RKO (cell line): ENCODE measurements around the gene UCP2.

Source experiments
- DNase-seq: peaks from one replicate; pipeline ENCODE4 v3.0.0-alpha.2; 2016; ENCODE audit warnings: low spot score

UCP2 gene

DNA sequence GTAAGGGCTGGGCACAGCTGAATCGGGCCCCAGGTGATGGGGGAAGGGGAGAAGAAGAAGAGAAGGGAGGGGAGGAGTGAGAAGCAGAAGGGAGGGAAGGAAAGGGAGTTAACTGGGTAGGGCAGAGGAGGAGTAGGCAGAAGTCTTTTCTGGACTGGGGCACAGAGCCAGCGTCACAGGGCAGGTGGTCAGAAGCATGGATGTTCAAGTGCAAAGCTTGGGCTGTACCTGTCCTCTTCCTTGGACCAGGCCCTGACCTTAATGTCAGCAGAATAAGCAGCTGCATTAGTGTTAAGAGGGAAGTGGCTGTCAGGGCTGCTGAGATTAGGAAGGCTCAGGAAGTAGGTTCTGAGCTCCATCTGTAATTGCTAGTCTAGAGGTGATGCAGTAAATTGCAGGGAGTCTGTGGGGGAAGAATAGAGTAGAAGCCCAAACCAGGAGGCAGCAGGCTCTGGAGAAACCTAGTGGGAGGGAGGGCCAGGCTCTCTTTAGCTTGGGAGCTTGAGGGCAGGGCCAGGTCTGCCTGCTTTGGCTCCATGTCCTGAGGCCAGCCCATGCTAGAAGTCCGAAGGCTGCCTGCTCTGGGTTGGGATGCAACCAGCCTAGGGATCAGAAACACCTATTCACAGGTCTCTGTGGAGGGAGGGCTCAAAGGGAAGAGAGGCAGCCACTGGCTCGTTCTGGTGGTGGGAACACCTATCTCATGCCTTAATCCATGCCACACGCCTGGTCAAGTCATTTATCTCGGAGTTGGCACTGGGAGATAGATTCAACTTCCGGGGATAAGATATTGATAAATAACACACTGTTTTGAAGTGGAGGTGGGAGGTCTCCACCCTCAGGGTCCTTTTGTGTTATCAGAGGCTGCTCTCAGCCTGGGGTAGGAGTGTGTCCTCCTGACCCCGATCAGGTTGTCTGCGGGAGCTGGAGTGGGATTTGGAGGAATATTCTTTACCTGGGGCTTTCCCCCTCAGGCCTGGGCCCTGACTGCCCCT lies 28.0 kb upstream of the UCP2 start:
- no peak for DNase-seq

DNA sequence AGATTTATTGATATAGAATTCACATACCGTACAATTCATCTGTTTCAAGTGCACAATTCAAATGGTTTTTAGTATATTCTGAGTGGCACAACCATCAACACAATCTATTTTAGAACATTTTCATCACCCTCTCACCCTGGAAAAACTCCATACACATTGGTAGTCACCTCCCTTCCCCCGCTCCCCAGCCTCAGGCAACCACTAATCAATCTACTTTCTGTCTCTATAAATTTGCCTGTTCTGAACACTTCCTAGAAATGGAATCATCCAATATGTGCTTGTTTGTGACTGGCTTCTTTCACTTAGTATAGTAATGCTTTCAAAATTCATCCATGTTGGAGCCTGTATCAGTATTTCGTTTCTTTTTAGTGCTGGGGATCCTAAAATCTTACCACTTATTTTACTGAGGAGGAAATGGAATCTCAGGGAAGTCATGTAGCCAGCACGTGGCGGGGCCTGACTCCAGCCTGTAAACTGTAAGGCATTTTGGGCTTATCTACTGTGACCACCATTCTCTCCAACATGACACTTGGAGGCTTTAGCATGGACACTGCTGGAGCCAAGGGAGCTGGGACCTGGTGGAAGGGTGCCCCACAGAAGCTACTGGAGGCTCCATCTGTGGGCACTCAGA lies 27.1 kb upstream of the UCP2 start:
- no peak for DNase-seq

DNA sequence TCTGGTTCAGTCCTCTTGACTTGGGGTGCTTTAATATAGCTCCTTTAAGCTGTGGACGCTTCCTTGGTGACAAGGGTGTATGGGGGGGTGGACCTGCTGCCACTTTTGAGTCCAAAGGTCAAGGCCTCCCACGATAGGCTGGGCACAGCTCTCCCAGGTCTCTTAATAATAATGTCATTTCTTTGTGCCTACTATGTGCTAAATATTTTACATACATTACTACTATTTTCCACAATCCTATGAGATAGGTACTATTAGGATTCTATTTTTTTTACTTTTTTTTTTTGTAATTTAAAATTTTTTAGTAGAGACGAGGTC lies 26.5 kb upstream of the UCP2 start:
- no peak for DNase-seq

DNA sequence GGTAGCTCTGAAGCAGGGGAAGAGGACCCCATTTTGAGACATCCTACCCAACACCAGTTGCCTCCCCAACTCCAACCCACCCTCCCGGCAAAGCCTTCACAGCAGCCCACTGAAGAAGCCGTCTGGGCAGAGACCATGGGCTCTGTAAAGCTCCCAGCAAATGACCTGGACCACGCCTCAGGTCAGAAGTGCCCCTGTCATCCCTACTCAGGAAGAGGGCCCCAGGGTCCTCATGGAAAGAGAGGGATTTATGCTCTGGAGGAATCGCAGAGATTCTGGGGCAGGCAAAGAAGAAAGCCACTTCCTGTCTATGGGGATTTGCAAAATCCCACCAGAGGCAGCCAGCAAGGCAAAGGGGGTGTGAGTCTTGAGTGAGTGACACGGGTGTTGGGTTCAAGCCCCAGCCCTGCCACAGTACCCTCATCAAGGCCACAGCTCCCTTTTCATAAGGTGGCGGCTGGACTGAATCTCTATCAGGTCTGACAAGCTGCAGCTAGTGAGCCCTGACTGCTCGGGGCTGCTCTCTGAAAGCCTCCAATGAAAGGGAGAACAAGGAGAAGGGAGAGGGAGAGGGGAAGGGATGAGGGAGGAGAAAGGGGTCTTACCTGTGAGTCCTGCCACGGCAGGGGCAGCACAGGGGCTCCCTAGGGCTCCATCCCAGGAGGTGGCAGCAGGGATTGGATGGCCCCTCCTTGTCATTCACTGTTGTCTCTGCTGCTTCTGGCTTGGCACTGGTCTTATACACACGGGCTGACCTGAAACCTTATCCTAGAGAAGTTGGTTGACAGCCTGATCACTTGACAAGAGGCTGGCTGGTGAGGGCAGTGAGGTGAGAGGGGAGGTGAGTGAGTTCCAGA lies 26.0 kb upstream of the UCP2 start, which contains the start of gene UCP3:
Gene UCP3 (minus strand): TSS at position 713 of the 857 bp plus-strand sequence. CDS start 2,043 bp downstream, outside the sequence.
- DNase-seq, result no peak

DNA sequence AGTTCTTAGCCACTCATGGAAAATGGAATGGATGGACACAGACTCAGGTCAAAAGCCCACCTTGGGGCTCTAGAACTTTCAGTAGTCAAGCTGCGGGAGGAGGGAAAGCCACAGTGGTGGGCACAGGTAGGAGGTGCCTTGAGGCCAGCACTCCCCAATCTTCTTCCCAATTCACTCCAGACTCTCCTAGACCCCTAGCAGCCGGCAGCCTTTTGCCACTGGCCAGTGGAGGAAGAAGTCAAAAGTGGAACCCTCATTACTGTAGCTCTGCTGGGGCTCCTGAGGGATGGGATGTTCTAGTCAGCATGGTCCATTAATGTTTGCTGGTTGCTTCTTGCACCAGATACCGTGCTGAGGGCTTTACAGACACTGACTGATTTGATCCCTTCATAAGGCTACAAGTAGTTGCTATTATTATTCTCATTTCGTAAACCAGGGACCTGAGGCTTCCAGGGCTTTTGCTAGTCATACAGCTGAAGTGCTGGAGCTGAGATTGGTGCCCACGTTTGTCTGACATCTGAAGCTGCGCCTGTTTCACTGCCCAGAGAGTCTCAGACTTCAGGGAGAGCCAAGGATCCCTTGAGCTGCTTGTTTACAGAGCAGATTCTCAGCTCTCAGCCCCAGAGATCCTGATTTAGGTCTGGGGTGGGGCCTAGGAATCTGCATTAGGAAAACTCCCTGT lies 25.2 kb upstream of the UCP2 start:
- no peak for DNase-seq

DNA sequence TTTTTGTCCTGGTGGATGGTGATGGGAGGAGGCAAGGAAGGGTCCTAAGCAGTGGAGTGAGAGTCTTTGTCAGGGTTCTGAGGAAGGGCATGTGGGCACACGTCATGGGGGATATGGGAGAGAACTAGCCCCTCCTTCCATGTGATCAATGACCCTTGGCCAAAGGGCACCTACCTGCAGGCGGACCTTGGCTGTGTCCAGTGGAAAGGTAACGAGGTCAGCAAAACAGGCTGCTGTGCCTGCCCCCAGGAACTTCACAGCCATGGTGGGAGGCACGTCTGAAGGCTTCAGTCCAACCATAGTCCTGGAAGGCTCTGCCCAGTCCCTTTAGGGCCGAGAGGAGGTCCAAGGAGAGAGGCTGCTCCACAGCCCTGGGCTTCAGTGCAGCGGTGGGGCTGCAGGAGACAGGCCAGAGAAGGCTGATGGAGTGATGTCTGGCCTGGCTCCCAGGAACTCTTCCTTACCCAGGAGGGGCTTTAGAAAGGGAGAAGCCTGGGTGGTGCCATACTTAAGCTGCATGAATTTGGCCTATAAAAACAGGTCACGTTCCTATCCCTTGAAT lies 24.2 kb upstream of the UCP2 start:
- no peak for DNase-seq

DNA sequence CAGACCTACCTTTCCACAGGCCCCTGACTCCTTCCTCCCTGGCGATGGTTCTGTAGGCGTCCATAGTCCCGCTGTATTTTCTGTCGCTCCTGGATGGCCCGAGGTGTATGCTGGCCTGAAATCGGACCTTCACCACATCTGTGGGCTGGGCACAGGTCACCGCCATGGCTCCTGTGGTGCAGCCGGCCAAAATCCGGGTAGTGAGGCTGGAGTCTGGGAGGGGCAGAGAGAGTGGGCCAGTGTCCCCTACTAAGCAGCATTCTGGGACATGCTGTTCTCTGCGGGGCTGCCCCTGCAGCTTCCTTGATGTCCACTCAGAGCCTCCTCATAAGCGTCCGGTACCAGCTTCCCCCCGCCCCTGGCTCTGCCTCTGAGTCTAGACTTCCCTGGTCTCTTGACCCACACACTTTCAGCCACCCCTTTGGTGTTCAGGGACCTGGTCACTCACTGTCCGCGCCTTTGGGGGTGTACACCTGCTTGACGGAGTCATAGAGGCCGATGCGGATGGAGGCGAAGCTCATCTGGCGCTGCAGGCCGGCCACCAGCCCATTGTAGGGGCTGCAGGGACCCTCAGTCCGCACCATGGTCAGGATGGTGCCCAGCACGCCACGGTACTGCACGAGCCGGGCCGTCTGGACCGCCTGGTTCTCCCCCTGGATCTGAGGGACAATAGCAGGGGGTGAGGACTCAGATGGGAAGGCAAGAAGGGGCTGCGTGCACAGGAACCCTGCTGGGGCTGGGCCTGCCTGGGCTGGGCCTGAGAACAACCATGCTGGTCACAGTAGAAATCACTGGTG lies 23.3 kb upstream of the UCP2 start:
- no peak for DNase-seq

DNA sequence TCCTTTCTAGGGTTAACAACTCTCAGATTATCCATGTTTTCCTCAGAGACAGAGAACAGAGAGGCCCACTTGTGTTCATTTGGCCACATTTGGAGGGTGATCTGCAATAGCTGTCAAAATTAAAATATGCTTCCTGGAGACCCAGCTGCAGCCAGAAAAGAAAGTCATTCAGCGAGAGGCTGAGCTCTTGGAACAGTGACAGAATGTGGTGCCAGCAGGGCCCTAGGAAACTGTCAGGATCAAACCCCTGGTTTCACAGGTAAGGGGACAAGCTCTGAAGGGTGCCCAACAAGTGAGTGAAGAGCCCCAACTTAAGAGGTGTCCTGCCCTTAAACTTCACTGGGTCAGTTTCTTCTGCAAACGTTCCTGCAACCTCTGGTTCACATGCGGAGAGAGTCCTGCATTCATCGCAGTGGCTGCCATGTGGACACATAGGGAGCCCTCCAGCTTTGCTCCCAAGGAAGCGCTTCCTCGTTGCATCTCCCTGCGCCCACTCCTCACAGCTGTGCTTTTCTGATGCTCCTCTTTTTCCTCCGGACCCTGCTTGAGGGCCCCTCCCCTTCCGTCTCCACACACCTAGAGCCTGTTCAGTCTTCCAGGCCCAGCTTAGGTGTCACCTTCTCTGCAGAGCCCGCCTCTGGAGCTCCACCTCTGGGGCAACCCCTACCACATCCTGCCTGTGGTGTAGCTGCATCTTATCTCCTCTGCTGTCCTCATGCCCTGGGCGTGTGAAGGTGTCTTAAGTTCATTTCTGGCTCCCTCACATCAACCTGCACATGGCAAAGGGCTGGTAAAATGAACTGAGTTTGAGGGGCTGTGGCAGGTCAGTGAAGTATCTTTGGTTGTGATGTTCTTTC lies 22.3 kb upstream of the UCP2 start:
- DNase-seq, result no peak

DNA sequence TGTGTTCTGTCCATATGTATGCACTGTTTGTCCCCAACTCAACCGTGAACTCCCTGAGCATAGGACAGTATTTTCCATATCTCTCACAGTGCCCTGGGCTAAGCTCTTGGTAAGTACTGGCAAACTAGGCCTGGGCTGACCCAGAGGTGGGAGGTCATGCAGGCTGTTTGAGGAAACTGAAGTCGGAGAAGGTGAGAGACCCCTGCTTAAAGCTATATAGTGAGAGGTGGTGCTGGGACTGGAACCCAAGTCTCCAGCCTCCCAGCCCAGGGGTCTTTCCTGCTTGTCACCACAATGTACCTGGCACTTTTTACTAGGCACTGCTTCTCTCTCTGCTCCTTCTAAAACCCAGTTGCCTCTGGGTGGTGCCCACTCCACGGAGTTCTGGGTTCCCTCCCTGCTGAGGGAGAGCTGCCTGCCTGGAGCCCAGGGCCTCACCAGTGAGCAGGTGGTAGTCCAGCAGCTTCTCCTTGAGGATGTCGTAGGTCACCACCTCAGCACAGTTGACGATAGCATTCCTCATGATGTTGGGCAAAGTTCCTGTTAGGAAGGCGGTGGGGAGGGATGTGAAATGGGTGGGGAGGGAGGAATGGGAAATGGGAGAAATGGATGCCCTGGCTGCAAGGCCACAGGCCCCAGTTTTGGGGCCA lies 21.5 kb upstream of the UCP2 start:
- DNase-seq, result no peak

DNA sequence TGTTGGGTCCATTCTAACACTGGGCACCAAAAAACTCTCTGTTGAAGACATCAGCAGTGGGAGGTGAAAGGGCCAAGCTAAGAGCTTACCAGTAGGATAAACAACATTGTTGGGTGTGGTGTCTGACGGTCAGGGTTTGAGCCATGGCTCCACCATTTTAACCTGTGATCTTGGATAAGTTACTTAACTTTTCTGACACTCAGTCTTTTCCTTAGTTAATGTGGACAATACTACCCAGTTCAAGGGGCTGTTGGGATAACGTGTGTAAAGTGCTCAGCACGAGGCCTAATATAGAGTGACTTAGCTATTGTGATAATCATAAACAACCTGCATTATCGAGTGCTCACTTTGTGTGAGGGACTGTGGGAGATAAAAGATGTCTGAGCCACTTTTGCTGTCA lies 20.2 kb upstream of the UCP2 start:
- no peak for DNase-seq

DNA sequence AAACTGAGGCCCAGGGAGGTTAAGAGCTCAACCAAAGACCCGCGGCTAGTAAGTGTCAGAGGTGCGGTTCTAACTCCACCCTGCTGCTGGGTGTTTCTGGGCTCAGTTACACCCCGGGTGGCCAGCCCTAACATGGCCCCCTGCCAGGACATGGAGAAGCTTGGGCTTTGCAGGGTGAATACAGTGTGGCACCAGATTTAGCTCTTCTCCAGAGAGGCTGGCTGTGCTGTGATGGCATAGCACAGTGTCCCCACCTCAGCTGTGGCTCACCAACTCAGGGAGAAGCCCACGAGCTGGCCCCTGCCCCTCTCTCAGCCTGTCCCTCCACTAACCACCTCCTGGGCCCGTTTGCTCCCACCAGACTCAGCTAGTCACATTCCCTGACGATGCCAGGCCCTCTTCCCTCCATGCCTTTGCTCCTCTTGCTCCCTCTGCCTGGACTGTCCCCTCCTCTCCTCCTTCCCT lies 19.2 kb upstream of the UCP2 start:
- no peak for DNase-seq

DNA sequence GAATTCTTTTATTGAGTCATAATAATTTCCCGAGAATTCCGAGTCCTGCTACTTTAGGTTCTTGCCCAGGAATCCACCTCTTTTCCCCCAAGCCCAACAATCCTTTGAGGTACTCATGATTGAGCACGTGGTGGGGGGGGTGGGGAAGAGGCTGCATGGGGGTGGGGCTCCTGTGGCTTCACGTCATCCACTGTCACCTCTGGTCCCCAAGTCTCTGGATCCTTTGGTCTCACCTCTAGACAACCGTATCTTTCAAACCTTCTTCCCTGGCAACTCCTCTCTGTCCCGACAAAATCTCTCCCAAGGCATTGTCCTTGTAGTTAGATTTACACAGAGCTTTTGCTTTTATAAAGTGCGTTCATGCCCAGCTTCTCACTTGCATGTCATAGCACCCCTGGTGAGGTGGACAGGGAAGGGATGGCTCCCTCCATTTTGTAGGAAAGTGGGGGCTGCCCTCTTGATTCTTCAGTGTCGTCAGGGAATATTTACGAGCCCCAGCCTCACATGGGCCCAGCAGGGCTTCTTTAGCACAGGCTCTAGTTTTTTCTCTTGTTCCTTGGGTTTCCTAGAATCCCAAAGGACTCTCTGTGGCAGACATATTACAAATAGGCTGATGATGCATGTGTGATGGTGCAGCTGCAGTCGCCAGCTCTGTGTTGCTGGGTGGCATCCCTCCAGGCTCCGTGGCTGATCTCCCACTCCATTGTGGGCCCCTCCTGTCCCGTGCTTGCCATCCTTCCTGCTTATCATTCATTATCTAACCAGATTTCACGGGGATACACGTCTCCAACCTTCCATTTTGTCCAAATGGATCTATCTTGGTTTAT lies 17.9 kb upstream of the UCP2 start:
- DNase-seq, result no peak

DNA sequence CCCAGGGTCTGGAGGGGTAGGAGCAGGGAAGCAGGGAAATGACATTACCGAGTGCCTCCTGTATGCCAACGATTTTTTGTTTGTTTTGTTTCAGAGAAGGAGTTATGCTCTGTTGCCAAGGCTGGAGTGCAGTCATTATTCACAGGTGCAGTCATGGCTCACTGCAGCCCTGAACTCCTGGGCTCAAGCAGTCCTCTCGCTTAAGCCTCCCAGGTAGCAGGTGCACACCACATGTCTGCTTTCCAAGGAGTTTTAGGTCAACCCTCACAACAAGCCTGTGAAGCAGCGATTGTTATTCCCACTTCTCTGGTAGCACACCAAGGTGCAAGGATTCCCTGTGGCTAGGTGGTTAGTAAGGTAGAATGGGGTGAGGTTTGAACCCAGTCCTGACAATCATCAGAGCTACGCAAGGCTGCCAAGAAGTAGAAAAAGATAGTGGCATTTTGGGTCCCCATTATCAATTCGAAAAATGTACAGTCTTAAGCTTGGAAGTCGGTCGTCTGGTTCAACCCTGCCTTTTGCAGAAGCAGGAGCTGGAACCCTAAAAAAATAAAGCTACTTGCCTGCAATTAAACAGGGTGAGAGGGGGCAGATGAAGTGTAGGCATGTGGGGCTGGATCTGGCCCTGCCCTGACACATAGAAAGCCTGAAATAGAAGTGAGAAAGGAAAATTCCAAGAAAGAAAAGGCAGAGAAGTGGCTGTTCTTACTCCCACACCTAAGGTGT lies 17.1 kb upstream of the UCP2 start:
- DNase-seq, result no peak

DNA sequence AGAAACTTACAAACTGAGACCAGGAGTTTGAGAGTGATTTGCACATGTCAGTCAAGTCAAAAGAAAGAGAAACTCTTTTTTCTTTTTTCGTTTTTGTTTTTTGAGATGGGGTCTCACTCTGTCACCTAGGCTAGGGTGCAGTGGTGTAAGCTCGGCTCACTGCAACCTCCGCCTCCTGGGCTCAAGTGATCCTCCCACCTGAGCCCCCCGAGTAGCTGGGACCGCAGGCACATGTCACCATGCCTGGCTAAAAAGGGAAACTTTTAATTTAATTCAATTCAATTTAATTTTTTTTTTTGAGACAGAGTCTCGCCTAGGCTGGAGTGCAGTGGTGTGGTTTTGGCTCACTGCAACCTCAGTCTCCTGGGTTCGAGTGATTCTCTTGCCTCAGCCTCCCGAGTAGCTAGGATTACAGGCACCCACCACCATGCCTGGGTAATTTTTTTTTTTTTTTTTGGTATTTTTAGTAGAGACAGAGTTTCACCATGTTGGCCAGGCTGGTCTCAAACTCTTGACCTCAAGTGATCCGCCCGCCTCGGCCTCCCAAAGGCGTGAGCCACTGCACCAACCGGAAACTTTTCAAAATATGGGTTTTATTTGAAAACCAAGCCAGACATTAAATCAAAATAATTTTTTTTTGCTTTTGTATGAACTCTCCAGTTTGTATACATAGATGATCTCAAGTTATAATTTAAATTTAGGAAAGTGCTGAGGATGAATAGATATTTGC lies 16.4 kb upstream of the UCP2 start:
- DNase-seq, result no peak

DNA sequence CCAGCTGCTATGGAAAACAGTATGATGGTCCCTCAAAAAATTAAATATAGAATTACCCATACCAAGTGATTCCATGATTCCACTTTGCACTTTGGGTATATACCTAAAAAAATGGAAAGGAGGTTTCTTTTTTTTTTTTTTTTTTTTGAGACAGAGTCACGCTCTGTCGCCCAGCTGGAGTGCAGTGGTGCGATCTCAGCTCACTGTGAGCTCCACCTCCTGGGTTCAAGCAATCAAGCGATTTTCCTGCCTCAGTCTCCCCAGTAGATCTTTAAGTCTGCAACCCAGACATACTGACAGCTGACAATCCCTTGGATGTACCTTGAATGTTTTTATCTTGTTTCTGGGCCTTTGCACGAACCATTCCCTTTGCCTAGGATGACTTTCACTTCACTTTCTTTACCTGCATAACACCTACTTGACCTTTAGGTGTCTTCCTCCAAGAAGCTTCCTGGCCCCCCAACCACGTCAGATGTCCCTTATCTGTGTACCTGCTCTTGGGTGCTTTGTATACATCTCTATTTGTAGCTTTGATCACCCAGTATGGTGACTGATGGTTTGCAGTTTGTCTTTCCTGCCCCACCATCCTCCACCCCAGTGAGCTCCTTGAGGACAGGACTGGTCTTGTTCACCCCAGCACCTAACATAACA lies 14.6 kb upstream of the UCP2 start:
- DNase-seq, result no peak

DNA sequence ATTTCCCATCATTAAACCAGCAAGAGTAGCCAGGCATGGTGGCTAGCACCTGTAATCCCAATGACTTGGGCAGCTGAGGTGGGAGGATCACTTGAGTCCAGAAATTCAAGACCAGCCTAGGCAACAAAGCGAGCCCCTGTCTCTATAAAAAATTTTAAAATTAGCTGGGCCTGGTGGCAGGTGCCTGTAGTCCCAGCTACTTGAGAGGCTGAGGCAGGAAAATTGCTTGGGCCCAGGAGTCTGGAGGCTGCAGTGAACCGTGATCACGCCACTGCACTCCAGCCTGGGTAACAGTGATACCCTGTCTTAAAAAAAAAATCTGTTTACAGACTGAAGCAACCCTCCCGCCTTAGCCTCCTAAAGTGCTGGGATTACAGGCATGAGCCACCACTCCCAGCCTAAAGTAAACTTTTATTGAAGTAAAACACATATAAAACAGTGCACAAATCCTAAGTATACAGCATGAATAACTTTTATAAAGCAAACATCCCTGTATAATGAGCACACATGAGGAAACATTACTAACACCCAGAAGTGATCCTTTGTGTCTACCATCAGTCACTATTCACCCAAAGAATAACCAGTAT lies 13.6 kb upstream of the UCP2 start:
- DNase-seq, result no peak
